NCI-H2081 (cell line): ENCODE data around the gene GASK1A.
A peak's percentile ranks its signal among the peaks of the same experiment; 100 is the strongest.

Experiments used
- DNase-seq, 2 experiments: peaks; one replicate each; lab custom pipeline; 2025; lab: John Stamatoyannopoulos, UW

The GASK1A gene

GRCh38 chr3:43089081-43089480 lies 110.0 kb downstream of the GASK1A start:
- DNase-seq, result no peak

GRCh38 chr3:43090238-43090637 lies 111.1 kb downstream of the GASK1A start:
- no peak for DNase-seq

GRCh38 chr3:43091481-43091880 lies 112.4 kb downstream of the GASK1A start:
- no peak for DNase-seq

GRCh38 chr3:43093006-43093405 lies 113.9 kb downstream of the GASK1A start:
- no peak for DNase-seq

- DNase-seq, result no peak
These were observed 114.9 kb downstream of the GASK1A start for GRCh38 chr3:43093974-43094373.

- no peak for DNase-seq
These were observed 115.3 kb downstream of the GASK1A start for GRCh38 chr3:43094381-43094780.

GRCh38 chr3:43094851-43095250 lies 115.7 kb downstream of the GASK1A start:
- DNase-seq, result no peak

GRCh38 chr3:43095370-43095769 lies 116.3 kb downstream of the GASK1A start:
- no peak for DNase-seq

- DNase-seq, result no peak
These were observed 117.7 kb downstream of the GASK1A start for GRCh38 chr3:43096761-43097160.

GRCh38 chr3:43097400-43098080 lies 118.4 kb downstream of the GASK1A start:
- no peak for DNase-seq

- DNase-seq, result no peak
These were observed 119.7 kb downstream of the GASK1A start for GRCh38 chr3:43098761-43099160.

GRCh38 chr3:43102773-43103480 lies 123.8 kb downstream of the GASK1A start:
- peak in 1 of 2 experiments; percentile 22 for DNase-seq

- DNase-seq, result no peak
These were observed 124.9 kb downstream of the GASK1A start for GRCh38 chr3:43104039-43104438.

GRCh38 chr3:43104660-43105595 lies 125.8 kb downstream of the GASK1A start:
- peak in 1 of 2 experiments; percentile 25 for DNase-seq

GRCh38 chr3:43105596-43106292 lies 126.6 kb downstream of the GASK1A start, which contains the start of gene POMGNT2:
TSS of gene POMGNT2 (minus strand) at chr3:43106079. CDS start at chr3:43081431, 24,648 bp downstream.
- DNase-seq, result peak; percentile 83 to 91

GRCh38 chr3:43106293-43106628 lies 127.2 kb downstream of the GASK1A start:
- DNase-seq, result no peak
